ENCODE results near the gene B4GALNT4.
"Not testable (repeated sequence)": the region's sequence is repeated elsewhere in the genome, so short reads cannot be mapped to it uniquely, and the experiment has no call there.

The B4GALNT4 gene

GRCh38 chr11:332651-333480 lies 36.4 kb upstream of the B4GALNT4 start:
- no peak for TF ChIP-seq CTCF (IDR thresholded peaks at IDR 0.05)
- TF ChIP-seq ZFX (IDR thresholded peaks at IDR 0.05; ENCODE audit: borderline replicate concordance) = no peak
- H3K27ac ChIP-seq = no peak overlapping the region

DNA sequence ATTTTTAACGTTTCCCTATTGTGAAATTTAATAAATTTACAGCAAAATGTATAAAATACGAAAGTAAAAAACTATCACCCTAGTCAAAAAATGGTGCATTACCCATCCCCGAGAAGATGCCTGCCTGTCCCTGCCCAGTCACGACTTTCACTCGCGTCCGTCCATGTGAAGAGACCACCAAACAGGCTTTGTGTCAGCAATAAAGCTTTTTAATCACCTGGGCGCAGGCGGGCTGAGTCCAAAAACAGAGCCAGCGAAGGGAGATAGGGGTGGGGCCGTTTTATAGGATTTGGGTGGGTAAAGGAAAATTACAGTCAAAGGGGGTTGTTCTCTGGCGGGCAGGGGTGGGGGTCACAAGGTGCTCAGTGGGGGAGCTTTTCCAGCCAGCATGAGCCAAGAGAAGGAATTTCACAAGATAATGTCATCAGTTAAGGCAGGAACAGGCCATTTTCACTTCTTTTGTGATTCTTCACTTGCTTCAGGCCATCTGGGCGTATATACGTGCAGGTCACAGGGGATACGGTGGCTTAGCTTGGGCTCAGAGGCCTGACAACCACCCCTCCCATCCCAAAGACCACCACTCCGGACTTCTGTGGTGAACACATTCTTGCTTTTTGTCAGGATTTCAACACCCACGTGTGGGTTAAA lies 35.6 kb upstream of the B4GALNT4 start:
- H3K27ac ChIP-seq = not testable (repeated sequence)

- TF ChIP-seq ZFX (IDR thresholded peaks at IDR 0.05; ENCODE audit: borderline replicate concordance) (no peak), CTCF (IDR thresholded peaks at IDR 0.05) (no peak)
- no peak overlapping the region for H3K27ac ChIP-seq
Measured at GRCh38 chr11:334264-334994, 34.9 kb upstream of the B4GALNT4 start.

DNA sequence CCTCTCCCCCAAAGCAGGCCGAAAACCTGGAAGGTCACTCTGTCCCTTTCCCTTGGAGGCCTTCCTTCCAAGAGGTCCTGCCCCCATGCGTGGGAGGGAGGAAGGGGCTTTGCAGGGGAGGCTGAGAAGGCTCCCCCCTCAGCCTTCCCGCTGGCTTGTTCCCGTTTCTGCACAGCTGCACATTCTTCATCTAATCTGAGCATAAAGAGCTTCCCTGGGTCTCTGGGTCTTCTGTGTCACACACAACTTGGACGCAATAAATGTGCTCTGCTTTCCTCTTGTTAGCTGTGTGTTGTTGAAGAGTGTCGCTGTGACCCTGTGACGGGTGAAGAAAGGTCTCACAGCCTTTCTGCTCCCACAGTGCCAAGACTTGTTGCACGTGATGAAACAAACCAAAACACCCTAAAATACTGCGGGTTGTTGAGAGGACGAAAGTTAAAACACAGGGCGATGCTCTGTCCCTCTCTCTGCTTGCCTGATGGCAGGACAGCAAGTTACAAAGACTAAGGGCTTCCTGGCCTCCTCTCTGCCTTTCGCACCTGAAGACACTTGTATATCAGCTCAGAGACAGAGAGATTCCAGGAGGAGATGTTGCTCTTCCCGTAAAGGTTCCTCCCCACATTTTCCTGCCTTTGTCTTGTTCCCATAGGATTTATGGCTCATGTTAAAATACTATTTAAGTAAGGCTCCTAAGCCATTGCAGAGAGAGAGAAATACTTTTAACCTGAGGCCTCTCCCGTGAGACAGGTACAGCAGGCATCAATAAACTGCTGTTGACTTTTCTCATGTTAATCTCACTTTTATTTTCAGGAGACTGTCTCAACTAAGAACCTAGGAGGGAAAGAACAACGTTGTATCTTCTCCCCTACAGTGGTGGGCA lies 33.3 kb upstream of the B4GALNT4 start:
- TF ChIP-seq ZFX (IDR thresholded peaks at IDR 0.05; ENCODE audit: borderline replicate concordance) (no peak), CTCF (IDR thresholded peaks at IDR 0.05) (no peak)
- H3K27ac ChIP-seq = no peak overlapping the region

DNA sequence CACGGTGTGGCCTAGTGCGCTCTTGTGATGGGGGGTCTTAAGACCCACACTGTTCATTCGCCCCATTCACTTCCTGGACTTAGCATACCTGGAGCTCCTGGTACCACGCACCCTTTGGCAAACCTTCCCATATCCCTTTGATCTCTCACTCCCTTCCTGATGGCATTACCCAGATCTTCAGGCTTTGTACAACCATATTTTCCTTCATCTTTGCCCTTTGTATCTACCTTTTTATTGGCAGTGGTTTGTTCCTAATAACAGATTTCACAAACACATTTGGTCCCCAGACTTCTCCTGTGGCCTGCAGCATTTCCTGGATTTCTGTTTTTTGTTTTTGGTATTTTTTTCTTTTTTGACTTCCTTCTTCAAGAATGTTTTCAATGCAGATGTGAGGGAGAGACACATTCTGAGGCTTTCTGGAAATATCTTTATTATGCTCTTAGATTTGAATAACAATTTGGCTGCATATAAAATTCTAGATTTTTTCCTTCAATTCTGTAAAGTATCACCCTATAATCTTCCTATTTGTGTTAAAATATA lies 32.6 kb upstream of the B4GALNT4 start:
- no peak for TF ChIP-seq ZFX (IDR thresholded peaks at IDR 0.05; ENCODE audit: borderline replicate concordance)
- TF ChIP-seq CTCF (IDR thresholded peaks at IDR 0.05) = no peak
- no peak overlapping the region for H3K27ac ChIP-seq

DNA sequence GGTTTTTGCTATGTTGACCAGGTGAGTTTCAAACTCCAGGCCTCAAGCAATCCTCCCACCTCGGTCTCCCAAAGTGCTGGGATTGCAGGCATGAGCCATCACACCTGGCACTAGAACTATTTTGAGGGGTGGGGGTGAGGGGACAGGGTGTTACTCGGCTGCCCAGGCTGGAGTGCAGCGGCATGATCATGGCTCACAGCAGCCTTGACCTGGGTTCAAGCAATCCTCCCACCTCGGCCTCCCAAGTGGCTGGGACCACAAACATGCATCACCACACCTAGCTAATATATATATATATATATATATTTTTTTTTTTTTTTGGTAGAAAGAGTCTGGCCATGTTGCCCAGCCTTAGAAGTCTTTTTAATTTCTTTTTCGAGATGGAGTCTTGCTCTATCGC lies 31.6 kb upstream of the B4GALNT4 start:
- TF ChIP-seq CTCF (IDR thresholded peaks at IDR 0.05) (no peak), ZFX (IDR thresholded peaks at IDR 0.05; ENCODE audit: borderline replicate concordance) (no peak)
- H3K27ac ChIP-seq = no peak overlapping the region

DNA sequence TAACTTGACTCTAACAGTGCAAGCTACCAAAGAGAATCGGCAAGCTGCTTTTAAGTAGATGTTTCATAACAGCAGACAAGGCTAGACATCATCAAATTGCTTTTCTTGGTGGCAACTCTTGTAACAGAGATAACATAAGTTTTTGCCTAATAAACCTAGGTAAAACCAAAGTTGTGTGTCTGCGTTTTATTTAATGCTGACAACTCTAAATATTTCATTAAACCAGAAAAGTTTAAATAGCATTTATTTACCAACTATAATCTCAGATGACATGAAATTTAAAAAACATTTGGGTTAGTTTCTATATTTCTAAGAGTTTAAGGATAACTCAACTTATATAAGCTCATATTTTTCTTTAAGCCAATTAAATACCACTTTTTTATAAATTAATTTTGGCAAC lies 29.3 kb upstream of the B4GALNT4 start:
- H3K27ac ChIP-seq = no peak overlapping the region
- no peak for TF ChIP-seq CTCF (IDR thresholded peaks at IDR 0.05)
- TF ChIP-seq ZFX (IDR thresholded peaks at IDR 0.05; ENCODE audit: borderline replicate concordance) = no peak
